Right ventricle myocardium superior (tissue), 1 donor: ENCODE data around the gene STARD10. TPM values are rescaled to one million over a fixed set of nuclear protein-coding genes. Genes with fewer than 3 reads are reported as not detected.

Source experiments
- ATAC-seq: fragments of 200-7000 bp; cut with Tn5 transposase; one replicate; pipeline ENCODE4 v1.9.1; 2020; ENCODE audit warnings: mild to moderate bottlenecking; ENCODE audit not compliant: poor library complexity
- DNase-seq: peaks from one replicate; pipeline ENCODE4 v3.0.0-alpha.2; 2020
- intact Hi-C: fragments of 100-400 bp; cut with DNase I; formaldehyde crosslinking; loops from one replicate; pipeline ENCODE4 v1.11.2; 2022
- total RNA-seq: library from RNA; stranded (reverse); fragmentation: NEBNext Ultra II Directional; extraction: Animal tissue kit (Norgen Biotek cat#: 25700); gene quantifications from one replicate; pipeline ENCODE4 v1.2.1, GENCODE V29; 2021
- donor health status: DM: no; HTN: yes; CAD: no; lungs with severe emphysema.

STARD10 gene
- total RNA-seq, 1 donor from 2014 or later, result 117 TPM

- ATAC-seq (peak; percentile 17), DNase-seq (no peak)
- intact Hi-C loops, result no loop called here
Measured at GRCh38 chr11:72741429-72741833, 52.4 kb downstream of the STARD10 start.

DNA sequence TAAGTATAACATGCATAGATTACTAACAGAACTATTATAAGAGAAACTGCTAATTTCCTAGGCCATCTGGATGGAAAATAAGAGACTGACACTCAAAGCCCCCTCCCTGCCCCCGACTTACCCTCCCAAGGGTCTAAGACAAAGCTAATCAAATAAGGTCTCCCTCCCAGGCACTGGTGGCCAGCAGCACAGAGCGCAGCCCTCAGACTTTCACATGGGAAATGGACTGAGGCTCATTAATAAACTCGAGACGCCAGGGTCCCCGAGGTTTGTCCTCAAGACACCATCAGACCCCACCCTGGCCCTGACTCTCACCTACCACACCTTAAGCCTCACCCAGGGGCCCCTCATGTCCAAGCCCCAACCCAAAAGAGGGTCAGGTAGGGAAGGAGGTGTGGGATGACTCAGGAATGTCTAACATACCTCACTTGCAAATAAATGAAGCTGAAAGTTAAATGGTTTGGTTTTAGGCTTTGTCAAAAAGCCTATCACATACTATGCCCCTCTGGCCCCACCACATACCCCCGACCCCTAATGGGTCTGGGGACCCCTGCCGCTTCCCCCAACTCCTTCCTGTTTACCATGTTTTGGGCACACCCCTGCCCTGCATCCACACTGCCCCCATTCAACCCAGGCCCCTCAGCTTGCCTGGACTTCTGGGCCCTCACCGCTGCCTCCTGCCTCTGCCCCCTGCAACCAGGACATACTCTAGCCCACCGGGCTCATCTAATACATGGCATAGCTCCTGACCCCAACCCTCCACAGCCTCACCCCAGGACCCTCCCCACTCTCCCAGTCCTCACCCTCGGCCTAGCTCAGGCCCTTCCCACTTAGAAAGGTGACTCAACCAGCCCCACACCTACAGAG lies 53.1 kb downstream of the STARD10 start:
- DNase-seq (no peak), ATAC-seq (no peak)
- intact Hi-C loops, result no loop called here

DNA sequence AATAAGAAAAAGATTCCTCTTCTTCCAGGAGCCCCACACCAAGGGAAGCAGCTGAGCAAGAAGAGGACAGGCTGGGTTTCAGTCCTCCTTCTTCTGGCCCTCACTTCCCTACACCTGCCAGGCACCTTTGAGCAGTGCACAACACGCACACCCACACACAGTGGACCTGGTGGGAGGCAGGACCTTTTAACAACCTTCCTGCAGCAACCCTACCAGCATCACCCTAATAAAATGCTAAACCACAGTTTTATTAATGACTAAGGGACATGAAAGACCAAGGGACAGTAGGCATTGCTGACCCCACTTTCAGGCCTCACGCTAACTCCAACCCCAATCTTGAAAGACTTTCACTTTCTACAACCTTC lies 53.8 kb downstream of the STARD10 start:
- no peak for ATAC-seq
- DNase-seq, result no peak
- intact Hi-C loops, result no loop called here

DNA sequence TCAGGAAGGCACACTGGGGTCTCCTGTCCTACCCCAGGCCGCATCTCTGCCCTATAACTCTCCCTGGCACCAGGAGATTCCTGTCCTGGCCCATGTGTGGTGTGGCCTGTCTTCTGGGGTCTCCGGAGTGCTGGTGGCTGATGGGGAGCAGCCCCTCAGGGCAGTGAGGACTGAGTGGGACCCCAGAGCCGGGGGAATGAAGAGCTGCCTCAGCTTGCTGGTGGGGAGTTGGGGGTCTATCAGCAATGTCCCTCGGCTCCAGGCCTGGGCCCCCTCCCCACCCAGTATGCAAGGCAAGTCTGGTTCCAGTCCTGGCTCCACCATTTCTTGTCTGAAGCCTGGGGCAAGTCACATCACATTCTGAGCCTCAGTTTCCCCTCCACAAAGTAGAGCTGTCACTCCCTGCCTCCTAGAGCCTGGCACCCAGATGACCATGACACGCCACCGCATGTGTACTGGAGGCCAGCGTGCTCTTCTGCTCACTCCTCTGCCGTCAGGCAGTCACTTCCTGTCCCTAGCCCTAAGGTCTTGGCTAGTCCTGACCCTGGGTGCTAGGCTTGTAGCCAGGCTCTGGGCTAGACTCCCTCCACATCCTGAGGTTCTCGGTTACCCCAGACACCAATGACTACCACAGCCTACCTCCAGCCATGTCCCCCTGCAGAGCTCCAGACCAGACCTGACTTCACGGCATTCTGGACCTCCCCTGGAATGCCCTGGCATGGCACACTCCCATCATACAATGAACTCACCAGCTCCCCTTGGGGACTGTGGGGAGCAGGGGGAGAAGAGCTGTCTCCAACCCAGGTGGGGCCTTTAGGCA lies 54.4 kb downstream of the STARD10 start:
- intact Hi-C loops, result no loop called here
- ATAC-seq, result no peak

GRCh38 chr11:72738199-72739141 lies 55.4 kb downstream of the STARD10 start:
- intact Hi-C loops, result no loop called here
- peak; percentile 73 for DNase-seq
- ATAC-seq, result peak; percentile 21

More for the DNA sequence above, 54.4 kb downstream of the STARD10 start:
- DNase-seq, result no peak

DNA sequence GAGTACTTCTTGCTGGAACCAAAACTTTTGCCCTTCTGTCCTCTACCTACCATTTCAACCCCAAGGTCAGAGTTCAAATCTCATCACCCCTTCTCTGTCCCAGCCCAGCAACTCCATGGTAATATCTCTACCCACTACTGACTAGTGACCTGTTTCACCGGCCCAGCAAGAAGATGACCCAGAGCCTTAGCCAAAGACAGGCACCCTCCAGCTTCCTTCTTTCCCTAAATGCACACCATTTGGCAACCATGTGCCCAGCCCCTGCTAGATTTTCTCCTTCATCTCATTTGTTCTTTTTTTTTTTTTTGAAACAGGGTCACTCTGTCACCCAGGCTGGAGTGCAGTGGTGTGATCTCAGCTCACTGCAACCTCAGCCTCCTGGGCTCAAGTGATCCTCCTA lies 56.5 kb downstream of the STARD10 start:
- ATAC-seq (no peak), DNase-seq (no peak)
- intact Hi-C loops, result no loop called here

DNA sequence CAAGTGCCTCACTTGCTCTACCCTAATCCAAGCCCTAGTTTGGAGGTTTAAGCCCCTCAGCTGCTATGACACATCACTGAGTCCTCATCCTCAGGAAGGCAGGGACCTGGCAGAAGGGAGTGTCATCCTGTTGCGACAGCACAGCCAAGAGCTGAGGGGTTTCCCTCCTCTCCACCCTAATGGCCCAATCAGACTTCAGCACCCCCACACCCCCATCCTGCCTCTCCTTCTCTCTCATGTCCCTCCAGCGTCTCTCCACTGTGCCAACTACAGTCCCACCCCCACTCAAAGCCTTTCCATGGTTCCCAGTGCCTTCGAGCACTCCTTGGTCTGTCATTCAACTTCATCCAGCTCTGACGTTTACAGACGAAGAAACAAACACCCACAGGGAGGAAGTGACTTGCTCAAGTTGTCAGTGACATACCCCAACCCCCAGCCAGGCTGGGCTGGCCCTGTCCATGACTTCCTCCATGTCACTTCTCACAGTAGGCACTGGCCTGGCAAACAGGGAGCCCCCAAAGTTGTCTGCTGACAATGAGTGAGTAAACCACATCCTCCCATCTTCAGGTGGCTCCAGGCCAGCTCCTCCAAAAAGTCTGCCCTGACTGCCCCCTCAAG lies 57.3 kb downstream of the STARD10 start:
- DNase-seq (peak; percentile 76), ATAC-seq (peak; percentile 36)
- intact Hi-C loops, result no loop called here

GRCh38 chr11:72735495-72736027 lies 58.3 kb downstream of the STARD10 start:
- intact Hi-C loops, result no loop called here
- ATAC-seq, result peak; percentile 83
- DNase-seq, result peak; percentile 55

DNA sequence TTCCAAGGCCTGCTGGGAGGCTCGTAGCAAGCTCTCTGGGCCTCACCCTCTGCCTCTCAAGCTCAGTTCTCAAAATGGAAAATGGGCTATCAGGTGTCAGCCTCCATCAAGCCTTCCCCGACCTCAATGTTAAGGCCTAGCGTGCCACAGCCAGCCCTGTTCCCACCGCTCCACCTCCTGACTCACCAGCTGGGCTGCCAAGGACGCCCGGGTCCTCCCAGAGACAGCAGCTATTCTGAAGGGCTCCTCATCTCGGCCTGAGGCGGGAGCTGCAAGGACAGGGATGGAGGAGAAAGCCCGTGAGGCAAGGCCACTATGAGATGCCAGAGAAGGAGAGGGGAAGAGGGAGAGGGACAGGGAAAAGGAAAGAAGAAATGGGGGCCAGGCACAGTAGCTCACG lies 61.5 kb downstream of the STARD10 start:
- intact Hi-C loops, result no loop called here
- no peak for ATAC-seq
- no peak for DNase-seq

GRCh38 chr11:72730737-72731136 lies 63.1 kb downstream of the STARD10 start:
- DNase-seq (no peak), ATAC-seq (no peak)
- intact Hi-C loops, result no loop called here

GRCh38 chr11:72730243-72730642 lies 63.6 kb downstream of the STARD10 start:
- peak; percentile 9 for DNase-seq
- intact Hi-C loops, result no loop called here
- no peak for ATAC-seq

GRCh38 chr11:72727521-72727920 lies 66.3 kb downstream of the STARD10 start:
- ATAC-seq (no peak), DNase-seq (peak; percentile 36)
- intact Hi-C loops, result loop anchor here (5.0 to 10.0 kb wide), 3 partner anchors 65 to 567 kb away; partner anchors contain the start of gene STARD10

DNA sequence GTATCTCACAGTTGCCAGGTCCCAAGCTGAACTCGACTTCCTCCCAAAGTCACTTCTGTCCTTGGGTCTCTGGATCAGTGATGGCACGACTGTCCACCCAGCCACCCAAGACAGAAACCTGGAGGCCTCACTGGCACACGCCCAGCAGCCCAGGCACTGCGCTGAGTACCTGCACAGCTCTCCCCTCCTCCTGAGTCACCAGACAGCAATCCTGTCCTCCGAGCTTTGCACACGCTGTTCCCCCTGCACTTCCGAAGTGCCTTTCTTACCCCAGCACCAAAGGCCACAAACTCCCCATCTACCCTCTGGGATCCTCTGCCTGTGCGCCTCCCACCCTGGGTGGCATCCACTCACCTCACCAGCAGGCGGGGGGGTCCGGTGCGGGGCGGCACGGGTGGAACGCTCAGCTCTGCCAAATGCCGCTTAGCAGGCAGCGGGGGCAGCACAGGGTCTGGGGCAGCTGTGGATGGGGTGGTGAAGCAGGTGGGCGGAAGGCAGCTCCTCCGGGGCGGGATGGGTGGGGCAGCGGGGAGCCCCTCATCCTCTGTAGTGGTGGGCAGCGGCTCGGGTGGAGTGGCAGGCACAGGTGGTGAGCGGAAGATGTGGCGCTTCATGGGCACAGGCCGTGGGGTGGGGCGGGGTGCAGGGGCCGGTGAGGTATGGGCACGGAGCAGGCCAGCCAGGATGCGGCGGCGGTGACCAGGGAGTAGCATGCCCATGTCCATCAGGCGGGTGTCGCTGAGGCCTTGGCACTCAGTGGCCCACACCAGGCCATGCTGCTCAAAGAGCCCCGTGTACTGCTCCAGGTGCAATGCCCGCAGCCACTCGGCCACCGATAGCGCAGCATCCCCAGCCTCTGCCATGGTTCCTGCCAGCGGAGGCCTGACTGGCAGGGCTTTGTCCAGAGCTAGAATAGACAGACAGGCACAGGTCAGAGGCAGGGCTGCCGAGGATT lies 67.3 kb downstream of the STARD10 start:
- intact Hi-C loops, result loop anchor here (5.0 to 10.0 kb wide), 3 partner anchors 66 to 568 kb away; partner anchors contain the start of gene STARD10
- DNase-seq, result peak; percentile 37
- no peak for ATAC-seq

DNA sequence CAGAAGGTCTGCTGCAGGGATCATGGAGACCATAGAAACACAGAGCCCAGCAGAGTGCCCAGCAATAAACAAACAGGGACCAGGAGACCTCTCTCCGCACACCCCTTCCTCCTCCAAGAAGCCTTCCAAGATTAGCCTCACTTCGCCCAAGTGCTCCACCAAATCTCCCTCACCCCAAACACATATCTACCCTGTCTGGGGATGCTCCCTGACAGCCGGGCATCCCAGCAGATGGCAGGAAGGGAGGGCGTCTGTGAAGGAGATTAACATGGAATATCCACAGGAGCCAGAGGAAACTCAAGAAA lies 68.2 kb downstream of the STARD10 start:
- intact Hi-C loops, result loop anchor here (5.0 to 10.0 kb wide), 3 partner anchors 67 to 569 kb away; partner anchors contain the start of gene STARD10
- DNase-seq (no peak), ATAC-seq (no peak)

DNA sequence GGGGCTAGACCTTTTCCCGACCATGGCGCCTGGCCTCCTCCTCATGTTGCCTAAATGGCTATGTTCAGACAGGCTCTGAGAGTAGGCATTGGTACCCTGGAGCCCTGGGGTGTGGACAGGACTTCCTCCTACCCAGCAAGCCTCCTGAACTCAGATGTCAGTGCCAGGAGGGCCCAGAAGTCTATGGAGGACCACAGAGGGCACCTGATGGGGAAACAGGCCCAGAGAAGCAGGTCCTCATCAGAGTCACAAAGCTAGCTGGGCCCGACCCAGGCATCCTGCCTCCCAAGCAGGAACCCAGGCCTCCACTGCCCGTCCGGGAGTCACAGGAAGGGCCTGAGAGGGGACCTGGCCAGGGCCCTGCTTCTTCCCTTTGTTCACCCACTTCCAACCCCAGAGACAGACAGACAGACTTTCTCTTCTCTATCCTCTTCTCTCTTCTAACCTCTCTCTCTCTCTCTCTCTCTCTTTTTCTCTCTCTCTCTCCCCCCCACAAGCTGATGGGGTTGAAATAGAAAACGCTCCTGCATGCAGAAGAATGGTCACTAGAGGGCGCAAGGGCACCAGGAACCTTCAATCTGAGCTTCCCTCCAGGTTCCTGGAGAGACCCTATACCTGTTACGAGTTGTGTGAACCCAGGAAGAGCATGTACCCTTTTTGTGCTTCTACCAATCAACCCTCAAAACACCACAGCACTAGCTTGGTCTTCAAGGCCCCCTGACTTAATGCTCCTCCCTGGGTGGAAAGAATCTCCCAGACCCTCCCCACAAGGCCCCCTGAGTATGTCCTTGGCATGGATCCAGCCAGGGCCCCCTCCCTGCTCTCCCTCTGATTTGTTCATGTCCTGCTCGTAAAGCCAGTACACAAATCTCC lies 68.8 kb downstream of the STARD10 start:
- intact Hi-C loops, result loop anchor here (5.0 to 10.0 kb wide), 3 partner anchors 67 to 570 kb away; partner anchors contain the start of gene STARD10
- peak; percentile 65 for DNase-seq
- peak; percentile 18 for ATAC-seq

DNA sequence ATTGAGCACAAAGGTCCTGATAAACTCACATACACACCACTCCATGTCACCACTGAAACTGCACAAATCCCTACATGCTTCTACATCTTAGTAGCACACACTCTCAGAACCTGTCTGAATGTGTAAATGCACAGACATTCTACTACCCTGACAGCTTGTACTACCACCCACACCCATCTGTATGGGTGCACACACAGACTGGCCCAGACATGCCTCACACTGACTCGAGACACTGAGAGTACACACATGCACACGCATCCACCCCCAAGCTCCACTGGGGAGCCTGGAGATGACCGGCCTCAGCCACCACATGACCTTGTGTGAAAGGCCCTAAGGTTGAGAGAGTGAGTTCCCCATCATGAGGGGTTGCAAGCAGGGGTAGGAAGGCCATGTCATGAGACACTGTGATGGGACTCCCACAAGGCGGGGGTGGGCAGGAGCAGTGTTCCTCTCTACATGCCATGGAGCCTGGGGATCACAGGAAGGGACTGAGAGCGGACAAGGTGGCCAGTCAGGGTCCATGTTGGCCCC lies 69.8 kb downstream of the STARD10 start:
- no peak for ATAC-seq
- peak; percentile 21 for DNase-seq
- intact Hi-C loops, result loop anchor here (10.0 kb wide), 2 partner anchors 451 to 571 kb away; no protein-coding TSS in a partner anchor
